Fibroblast of the aortic adventitia (primary cell): ENCODE data around the gene PRR15L. TPM values are rescaled to one million over a fixed set of nuclear protein-coding genes. Genes with fewer than 3 reads are reported as not detected.
"Not testable (repeated sequence)": the region's sequence is repeated elsewhere in the genome, so short reads cannot be mapped to it uniquely, and the experiment has no call there.

Source experiments
- DNase-seq: peaks from one replicate; pipeline ENCODE4 v3.0.0-alpha.2; 2010; ENCODE audit warnings: low read depth
- H3K4me3 ChIP-seq: 2 replicates; pipeline ENCODE4 v1.5.1; 2011; ENCODE audit warnings: low read depth, mild to moderate bottlenecking, control low read depth, low read length, moderate library complexity
- total RNA-seq: library from RNA; depleted of rRNA; stranded (reverse); fragments of >200 nt; gene quantifications from 2 replicates; pipeline ENCODE4 v1.2.3, GENCODE V29; 2012; ENCODE audit warnings: low replicate concordance
- TF ChIP-seq, protein P1 (sequence below): IDR thresholded peaks from 2 replicates; pipeline ENCODE4 v1.5.1; 2011; ENCODE audit warnings: mild to moderate bottlenecking, low read length, control low read depth, inconsistent platforms; ENCODE audit not compliant: insufficient read depth

PRR15L gene
- total RNA-seq, 1 donor = not detected

DNA sequence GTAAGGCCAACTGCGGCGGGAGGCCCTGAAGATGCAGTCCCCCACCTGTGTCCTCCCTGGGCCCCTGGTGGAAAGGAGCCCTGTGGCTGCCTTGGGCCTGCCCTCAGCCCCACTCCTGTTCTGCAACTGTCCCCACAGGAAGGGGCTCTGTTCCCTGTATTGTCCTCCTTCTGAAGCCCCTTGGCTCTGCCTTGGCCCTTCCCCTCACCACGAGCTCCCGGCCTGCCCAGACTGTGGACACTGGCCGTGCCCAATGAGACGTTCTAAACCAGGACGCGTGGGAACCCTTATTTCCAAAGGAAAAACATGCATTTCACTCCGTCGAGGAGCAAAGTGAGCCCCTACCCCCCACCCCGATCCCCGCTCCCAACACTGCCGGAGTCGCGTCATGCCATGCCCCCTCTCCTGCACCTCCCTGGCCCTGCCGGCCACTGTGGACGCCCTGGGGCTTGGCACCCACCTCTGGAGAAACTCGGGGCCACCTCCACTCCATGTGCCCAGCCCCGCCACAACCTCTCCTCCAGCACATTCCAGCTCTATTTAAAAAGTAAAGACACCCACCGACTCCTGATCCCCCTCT, 29.8 kb downstream of the PRR15L start:
- TF ChIP-seq, protein P1, sequence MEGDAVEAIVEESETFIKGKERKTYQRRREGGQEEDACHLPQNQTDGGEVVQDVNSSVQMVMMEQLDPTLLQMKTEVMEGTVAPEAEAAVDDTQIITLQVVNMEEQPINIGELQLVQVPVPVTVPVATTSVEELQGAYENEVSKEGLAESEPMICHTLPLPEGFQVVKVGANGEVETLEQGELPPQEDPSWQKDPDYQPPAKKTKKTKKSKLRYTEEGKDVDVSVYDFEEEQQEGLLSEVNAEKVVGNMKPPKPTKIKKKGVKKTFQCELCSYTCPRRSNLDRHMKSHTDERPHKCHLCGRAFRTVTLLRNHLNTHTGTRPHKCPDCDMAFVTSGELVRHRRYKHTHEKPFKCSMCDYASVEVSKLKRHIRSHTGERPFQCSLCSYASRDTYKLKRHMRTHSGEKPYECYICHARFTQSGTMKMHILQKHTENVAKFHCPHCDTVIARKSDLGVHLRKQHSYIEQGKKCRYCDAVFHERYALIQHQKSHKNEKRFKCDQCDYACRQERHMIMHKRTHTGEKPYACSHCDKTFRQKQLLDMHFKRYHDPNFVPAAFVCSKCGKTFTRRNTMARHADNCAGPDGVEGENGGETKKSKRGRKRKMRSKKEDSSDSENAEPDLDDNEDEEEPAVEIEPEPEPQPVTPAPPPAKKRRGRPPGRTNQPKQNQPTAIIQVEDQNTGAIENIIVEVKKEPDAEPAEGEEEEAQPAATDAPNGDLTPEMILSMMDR = no peak
- DNase-seq = no peak

DNA sequence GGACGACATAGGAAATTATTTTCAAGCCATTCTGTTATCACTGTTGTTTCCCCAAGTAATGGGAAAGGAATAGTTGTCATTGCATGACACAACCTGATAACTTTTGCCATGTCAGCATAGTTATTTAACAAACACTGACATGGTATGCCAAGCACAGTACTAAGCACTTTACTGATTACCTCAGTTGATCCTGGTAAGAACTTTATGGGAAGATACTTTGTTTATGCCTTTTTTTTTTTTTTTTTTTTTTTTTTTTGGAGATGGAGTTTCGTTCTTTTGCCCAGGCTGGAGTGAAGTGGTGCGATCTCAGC, 32.0 kb downstream of the PRR15L start:
- DNase-seq = no peak
- H3K4me3 ChIP-seq = no peak overlapping the region
- TF ChIP-seq, protein P1 = no peak

More for the DNA sequence above, 29.8 kb downstream of the PRR15L start:
- no peak overlapping the region for H3K4me3 ChIP-seq

DNA sequence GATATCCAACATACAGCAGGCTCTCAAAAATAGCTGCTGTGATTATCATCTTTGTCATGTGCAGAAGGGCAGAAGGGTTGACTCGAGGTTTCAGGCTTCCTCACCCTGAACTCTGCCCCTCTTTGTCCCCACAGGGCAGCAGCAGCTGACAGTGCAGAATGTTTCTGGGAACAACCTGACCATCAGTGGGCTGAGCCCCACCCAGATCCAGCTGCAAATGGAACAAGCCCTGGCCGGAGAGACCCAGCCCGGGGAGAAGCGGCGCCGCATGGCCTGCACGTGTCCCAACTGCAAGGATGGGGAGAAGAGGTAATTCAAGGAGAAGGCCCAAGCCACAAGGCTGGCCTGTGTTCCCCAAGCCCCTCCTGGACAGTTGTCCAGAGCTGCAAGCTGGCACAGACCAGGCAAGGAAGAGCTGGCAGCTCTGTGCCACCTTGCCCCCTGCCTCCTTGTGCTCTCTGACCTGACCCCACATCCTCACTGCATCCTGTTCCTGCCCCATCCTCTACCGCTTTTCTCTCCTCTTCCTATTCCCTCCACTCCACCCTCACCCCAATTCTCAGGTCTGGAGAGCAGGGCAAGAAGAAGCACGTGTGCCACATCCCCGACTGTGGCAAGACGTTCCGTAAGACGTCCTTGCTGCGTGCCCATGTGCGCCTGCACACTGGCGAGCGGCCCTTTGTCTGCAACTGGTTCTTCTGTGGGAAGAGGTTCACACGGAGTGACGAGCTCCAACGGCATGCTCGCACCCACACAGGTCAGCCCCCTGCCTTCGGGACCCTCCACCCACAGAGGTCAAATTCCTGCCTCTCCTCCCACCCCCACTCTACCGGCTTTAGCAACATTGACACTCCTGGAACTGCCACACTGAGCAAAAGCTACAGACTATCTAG, 32.7 kb downstream of the PRR15L start:
- no peak for DNase-seq
- TF ChIP-seq, protein P1 = no peak
- H3K4me3 ChIP-seq = no peak overlapping the region

DNA sequence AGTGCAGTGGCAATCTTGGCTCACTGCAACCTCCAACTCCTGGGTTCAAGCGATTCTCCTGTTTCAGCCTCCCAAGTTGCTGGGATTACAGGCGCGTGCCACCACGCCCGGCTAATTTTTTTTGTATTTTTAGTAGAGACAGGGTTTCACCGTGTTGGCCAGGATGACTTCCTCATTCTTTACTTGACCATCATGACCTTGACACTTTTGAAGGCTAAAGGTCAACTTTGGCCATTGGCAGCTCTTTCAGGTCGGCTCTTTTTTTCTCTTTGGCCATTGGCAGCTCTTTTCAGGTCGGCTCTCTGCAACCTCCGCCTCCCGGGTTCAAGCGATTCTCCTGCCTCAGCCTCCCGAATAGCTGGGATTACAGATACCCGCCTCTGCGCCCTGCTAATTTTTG, 37.8 kb downstream of the PRR15L start:
- H3K4me3 ChIP-seq, DNase-seq: not testable (repeated sequence)

DNA sequence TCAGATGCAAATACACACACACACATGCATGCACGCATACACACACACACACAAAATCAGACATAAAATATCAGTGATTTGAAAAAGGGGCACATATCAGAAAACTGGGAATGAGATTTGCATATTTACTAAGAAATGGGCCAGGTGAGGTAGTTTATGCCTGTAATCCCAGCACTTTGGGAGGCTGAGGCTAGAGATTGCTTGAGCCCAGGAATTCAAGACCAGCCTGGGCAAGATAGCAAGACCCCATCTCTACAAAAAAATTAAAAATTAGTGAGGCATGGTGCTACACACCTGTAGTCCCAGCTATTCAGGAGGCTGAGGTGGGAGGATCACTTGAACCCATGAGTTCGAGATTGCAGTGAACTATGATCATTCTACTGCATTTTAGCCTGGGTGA, 38.7 kb downstream of the PRR15L start:
- DNase-seq = no peak
- TF ChIP-seq, protein P1 = no peak
- no peak overlapping the region for H3K4me3 ChIP-seq

DNA sequence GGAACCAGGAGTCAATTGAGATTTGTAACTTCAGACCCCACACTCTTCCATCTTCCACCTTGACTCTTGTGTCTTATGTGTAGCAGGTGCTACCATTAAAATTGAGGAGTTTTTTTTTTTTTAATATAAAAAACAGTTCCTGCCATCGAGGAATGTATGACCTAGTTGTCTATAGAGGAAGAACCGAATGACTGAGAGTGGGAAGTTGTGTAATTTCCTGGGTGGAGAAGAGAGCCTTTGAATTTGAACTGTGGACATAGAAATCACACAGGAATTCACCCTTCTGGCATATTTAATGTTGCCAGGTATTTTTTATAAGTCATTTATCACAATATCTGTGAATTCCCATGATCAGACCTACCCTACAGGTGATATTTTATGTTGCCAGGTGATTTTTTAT, 39.7 kb downstream of the PRR15L start:
- no peak for DNase-seq
- no peak overlapping the region for H3K4me3 ChIP-seq
- TF ChIP-seq, protein P1 = no peak

DNA sequence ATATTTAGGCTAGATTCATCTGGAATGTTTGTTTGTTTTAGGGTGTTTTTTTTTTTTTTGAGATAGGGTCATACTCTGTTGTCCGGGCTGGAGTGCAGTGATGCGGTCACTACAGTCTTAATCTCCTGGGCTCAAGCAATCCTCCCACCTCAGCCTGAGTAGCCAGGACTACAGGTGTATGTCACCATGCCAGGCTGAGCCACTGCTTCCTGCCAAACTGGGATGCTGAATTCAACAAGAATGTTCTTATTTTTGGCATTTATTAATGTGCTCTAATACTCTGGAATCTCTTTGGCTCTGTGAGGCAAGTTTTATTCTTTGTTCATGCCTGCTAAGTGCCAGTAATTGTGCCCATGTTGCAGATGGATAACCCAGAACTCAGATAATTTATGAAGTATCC, 40.1 kb downstream of the PRR15L start:
- peak; percentile 15 for DNase-seq
- H3K4me3 ChIP-seq = no peak overlapping the region
- TF ChIP-seq, protein P1 = no peak
